NCI-H345 (cell line): ENCODE data around the gene TNNC1.

Experiments
- DNase-seq: peaks from one replicate; lab custom pipeline; 2025; lab: John Stamatoyannopoulos, UW

TNNC1 gene

DNA sequence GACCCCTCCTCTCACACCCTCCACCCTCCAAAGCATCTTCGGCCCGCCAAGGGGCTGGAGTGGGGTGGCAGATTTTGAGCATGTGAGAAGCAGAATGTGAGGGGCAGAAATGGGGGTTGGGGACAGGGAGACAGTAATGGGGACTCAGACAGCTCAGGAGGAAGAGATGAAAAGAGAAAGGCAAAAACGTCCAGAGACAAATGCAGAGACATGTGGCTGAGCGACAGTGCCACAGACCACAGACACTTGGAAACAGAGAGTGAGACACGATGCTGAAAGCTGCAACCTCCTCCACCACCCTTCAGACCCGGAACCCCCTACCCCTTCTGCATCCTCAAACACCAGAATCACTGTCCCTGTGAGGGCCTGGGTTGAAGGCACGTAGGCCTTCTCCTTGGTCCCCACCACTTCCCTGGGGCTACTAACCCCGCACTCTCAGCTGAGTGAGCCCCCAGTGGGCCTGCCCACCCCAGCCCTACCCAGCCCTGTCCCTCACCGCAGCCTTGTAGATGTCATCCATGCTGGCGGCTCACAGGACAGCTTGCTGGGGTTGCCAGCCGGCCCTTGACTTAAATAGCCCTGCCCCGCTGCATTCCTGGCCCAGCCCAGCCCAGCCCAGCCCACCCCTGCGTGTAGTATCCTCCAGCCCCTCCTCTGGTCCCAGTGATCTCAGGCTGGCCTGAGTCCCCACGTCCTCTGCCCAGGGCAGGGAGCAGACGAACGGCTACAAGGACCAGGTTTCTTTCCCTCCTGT is at the start of gene TNNC1:
TSS of gene TNNC1 (minus strand) at position 546 of the 754 bp plus-strand sequence. CDS start at position 520, 26 bp downstream.
- no peak for DNase-seq

DNA sequence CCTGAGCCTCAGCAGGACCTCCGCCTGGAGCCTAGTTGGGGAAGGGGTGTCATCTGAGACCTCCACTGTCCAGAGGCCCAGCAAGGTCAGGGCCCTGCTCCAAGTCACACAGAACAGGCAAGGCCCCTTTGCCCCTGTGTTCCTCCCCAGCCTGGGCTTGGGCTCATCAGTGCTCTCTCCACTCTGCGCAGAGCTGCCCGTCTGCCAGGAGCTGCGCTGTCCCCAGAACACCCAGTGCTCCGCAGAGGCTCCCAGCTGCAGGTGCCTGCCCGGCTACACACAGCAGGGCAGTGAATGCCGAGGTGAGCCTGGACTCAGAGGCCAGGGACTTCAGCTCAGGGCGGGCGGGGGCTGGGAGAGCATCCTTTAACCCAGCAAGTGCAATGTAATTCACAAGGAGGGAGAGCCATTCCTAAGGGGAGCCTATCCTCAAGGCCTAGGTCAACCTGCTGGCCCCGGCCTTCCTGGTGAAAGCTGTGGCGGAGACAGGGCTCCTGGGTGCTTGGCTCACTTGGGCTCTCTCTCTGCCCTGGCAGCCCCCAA is 49.0 kb upstream of the TNNC1 start:
- no peak for DNase-seq

DNA sequence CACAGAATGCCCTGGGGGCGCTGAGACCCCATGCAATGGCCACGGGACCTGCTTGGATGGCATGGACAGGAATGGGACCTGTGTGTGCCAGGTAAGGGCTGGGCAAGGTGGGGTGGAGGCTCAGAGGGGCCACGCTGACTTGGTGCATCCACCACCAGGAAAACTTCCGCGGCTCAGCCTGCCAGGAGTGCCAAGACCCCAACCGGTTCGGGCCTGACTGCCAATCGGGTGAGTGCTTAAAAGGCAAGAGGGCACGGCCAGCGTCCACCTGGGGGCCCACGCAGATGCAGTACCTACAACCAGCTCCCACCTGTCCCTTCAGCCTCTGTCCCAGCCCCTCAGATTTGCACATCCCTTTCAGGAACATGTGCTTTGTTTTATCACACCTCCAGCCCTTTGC is 48.2 kb upstream of the TNNC1 start:
- no peak for DNase-seq

DNA sequence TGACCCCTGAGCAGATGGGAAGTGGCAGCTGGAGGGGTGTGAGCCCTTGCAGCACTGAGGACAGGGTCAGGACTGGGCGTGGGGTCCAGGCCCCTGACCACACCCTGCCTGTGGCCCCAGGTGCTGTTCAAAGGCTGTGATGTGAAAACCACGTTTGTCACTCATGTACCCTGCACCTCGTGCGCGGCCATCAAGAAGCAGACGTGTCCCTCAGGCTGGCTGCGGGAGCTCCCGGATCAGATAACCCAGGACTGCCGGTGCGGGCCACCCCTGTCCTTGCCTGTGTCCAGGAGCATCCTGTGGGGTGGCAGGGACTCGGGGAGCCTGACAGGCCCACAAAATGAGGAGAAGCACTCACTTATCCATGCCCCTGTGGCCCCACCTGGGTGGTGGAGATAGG is 47.2 kb upstream of the TNNC1 start:
- DNase-seq = no peak

- DNase-seq = no peak
Measured at GRCh38 chr3:52498137-52499054, 44.6 kb upstream of the TNNC1 start.

DNA sequence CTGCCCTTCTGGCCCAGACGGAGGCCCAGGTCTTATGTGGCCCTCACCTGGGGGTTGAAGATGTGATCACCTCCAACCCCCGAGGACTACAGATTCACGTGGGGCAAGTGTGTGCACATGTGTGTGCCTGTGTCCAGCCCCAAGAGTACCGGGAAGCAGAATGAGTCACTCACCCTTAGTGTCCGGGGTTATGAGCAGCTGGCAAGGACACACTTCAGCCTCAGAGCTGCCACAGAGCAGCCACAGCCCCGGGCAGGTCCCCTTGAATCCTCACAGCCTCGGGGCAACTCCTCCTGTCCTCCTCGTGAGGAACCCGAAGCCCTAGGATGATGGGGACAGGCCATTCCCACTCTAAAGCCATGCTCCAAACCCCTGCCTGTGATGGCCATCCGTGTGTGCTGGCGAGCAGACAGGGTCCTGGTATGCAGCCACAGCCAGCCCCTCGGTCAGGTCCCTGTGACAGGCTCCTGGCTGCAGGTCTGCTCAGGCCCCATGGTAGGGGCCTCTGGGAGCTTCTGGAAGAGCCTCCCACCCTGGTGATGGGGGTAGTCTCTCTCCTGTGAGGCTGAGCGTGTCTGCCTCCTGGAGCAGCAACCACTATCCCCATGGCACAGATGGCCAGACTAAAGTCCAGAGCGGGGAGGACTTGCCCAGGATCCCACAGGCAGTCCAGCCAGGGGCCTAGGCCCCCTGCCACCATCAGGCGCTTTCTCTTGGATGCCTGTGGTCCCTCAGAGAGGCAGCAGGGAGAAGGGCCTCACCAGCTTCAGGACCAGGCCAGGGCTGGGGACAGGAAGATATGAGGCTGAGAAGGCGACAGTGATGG is 42.1 kb upstream of the TNNC1 start:
- no peak for DNase-seq

GRCh38 chr3:52494886-52495495 is 41.1 kb upstream of the TNNC1 start, which contains the start of gene STAB1:
Gene STAB1, plus strand, starts transcription at chr3:52495338. Its CDS starts 76 bp downstream, at chr3:52495414.
- DNase-seq = no peak

DNA sequence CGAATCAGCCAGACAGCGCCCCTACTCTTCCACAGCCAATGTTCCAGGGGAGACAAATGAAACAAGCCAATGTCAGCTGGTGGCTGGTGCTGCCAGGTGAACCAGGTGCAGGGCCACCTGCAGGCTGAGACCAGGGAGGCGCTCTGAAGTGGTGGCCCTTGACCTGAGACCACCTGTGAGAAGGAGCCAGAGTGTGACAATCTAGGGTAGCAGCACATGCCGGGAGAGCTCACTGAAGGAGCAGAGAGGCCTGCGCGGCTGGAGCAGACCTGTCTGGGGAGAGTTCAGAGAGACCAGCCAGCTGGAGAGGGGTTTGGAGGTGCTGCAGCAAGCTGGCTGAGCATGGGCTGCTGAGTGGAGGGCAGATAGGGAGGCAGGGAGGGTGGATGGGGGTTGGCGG is 40.6 kb upstream of the TNNC1 start:
- DNase-seq = no peak

DNA sequence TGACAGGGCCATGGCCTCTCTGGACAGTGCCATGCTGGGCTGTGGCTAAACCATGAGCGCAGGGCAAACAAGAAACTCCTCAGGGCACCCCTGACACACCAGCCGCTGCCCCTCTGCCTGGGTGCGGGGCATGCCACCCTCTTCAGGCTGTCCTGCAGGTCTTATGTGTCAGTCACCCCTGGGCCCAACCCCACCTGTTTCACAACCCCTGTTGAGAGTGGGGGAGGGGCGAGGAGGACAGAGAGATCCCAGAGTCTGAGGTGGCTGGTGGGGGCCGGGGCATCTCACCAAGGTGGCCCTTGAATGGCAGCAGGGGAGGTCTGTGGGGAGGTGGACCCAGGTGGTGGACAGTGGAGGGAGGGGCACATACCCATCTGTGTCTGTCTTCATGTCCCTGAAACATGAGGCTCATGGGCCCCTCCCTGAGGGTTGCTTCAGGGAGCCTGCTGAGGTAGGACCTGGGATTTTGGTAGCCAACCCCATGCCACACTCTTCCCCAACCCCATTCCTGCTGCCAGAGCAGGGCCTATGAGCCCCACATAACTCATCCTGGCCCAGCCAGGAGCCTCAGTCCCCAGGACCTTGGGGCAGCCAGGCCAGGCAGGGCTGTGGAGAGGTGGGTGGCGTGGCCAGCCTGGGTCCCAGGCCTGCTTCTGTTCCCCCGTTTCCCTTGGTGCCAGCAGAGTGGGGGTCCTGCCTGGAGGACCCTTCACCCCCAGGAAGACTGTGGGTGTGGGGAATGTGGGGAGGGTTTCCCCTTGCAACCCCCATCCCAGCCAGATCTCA is 39.6 kb upstream of the TNNC1 start:
- no peak for DNase-seq

DNA sequence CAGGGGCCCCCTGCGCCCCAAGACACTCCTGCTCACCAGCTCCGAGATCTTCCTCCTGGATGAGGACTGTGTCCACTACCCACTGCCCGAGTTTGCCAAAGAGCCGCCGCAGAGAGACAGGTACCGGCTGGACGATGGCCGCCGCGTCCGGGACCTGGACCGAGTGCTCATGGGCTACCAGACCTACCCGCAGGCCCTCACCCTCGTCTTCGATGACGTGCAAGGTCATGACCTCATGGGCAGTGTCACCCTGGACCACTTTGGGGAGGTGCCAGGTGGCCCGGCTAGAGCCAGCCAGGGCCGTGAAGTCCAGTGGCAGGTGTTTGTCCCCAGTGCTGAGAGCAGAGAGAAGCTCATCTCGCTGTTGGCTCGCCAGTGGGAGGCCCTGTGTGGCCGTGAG is 38.2 kb upstream of the TNNC1 start:
- DNase-seq = no peak

DNA sequence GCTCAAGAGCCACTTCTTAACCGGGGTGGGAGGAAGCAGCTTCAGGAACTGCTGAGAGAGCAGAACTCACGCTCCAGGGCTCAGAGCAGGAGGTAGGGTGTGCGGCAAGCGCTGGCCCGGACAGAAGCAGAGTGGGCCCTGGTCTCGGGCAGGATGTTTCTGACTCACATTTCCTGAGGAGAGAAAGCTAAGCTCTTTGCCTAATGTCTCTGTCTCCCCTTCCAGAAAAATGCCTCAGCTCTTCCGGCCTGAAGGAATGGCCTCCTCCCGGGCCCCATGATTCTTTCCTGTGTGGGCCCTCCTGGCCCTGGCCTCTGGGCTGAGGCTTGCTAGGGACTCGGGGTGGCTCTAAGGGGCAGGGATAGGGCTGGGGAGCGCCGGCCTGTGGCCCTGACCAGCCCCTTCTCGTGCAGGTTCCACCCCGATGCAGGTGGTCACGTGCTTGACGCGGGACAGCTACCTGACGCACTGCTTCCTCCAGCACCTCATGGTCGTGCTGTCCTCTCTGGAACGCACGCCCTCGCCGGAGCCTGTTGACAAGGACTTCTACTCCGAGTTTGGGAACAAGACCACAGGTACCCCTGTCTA is 37.2 kb upstream of the TNNC1 start:
- no peak for DNase-seq

- no peak for DNase-seq
Measured at GRCh38 chr3:52490035-52490938, 36.4 kb upstream of the TNNC1 start.

- DNase-seq = no peak
Measured at GRCh38 chr3:52489453-52489852, 35.6 kb upstream of the TNNC1 start.

DNA sequence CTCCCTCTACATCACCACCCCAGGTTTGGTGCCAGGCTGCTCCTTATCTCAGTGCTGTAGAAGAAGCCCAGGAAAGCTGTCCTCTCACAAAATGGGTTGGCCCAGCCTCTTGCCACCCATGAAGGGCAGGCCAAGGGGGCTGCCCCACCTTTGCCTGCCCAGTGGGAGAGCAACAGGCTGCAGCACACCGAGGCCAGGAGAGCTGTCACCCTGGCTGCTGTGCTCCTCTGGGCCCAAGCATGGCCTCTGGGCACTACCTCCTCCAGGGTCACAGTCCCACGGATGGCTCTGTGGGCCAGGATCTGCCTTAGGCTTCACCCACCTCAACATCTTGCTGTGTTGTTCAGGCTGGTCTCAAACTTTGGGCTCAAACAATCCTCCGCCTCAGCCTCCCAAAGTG is 34.9 kb upstream of the TNNC1 start:
- no peak for DNase-seq

GRCh38 chr3:52487788-52488691 is 34.2 kb upstream of the TNNC1 start:
- DNase-seq = no peak

GRCh38 chr3:52487050-52487787 is 33.4 kb upstream of the TNNC1 start:
- no peak for DNase-seq

DNA sequence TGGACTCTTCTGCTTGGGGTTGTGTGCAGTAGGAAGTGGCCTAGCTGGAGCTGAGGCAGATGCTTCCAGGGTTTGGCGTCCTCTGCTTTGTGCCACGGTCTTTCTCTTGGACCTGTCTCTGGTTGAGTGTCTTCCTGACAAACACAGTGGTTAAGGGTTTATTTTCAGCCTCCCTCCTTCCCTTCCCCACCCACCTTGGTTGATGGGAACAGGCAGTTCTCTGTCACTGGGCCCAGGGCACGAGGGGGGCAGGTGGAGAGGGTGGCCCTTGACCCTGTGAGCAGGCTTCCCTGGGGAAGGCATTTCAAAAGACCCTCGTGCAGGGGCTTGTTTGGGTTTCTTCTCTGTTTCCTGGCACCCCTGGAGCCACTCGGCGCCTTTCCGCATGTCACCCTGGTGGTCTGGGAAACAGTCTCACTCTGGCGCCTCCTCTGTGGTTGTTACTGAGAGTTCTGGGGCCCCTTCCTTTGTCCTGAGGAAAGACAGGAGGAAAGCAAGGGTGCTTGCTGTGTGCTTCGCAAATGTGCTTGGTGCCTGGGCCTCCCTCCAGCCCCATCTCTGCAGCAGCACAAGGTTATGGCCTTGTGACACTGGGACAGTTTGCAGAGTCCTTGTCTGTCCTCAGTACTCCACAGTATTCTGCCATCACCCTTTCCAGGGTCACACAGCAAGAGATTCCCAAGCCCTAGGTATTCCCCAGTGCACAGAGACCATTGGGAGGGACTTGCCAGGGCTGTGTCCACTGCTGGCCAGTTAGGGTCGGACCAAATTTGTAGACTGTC is 31.0 kb upstream of the TNNC1 start:
- no peak for DNase-seq
